HepG2 (cell line): ENCODE data around the gene CCDC121.

Source experiments
- CHD2 ChIP-seq: IDR thresholded peaks from 2 replicates; pipeline ENCODE4 v1.6.1; 2011; ENCODE audit warnings: low read depth, low read length, improper control_type of control experiment
- SRF ChIP-seq: IDR thresholded peaks from 2 replicates; pipeline ENCODE4 v1.6.1; 2011; ENCODE audit warnings: mild to moderate bottlenecking, low read depth, low read length, moderate library complexity
- TF ChIP-seq, protein P1 (sequence below): sonication (generic); formaldehyde crosslinking; IDR thresholded peaks from 2 replicates; pipeline ENCODE4 v1.4.0; 2020; ENCODE audit warnings: missing genetic modification reagents

- no peak for TF ChIP-seq CHD2
- no peak for TF ChIP-seq SRF
- TF ChIP-seq, protein P1, sequence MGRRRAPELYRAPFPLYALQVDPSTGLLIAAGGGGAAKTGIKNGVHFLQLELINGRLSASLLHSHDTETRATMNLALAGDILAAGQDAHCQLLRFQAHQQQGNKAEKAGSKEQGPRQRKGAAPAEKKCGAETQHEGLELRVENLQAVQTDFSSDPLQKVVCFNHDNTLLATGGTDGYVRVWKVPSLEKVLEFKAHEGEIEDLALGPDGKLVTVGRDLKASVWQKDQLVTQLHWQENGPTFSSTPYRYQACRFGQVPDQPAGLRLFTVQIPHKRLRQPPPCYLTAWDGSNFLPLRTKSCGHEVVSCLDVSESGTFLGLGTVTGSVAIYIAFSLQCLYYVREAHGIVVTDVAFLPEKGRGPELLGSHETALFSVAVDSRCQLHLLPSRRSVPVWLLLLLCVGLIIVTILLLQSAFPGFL (CRISPR knock-in tag), result no peak
Measured at GRCh38 chr2:27613985-27614384, 14.8 kb downstream of the CCDC121 start.
